MCF 10A (cell line): ENCODE results near the gene ZNF316. TPM values are rescaled to one million over a fixed set of nuclear protein-coding genes. Genes with fewer than 3 reads are reported as not detected.
"Not testable (repeated sequence)": the region's sequence is repeated elsewhere in the genome, so short reads cannot be mapped to it uniquely, and the experiment has no call there.

Experiments
- BruUV-seq: library from RNA; stranded (reverse); fragments of 400-500 nt; replicated peaks from 2 replicates; lab custom pipeline; 2021; lab: Mats Ljungman, UMichigan
- CTCF ChIA-PET: fragments of 300-600 bp; sonication (Branson Sonifier 250); formaldehyde crosslinking; extraction: SDS; loops from one replicate; lab custom pipeline; 2021; ENCODE audit warnings: antibody characterized with exemption, inconsistent platforms; lab: Yijun Ruan, JAX
- POLR2A ChIA-PET: fragments of 300-600, 350-650 bp; sonication (Branson Sonifier 250); formaldehyde crosslinking; extraction: SDS; loops from one replicate; lab custom pipeline; 2020; ENCODE audit warnings: antibody characterized with exemption, inconsistent platforms; lab: Yijun Ruan, JAX
- DNase-seq: peaks from one replicate; pipeline ENCODE4 v3.0.0-alpha.2; 2018; ENCODE audit not compliant: unreplicated experiment
- H3K27ac Mint-ChIP-seq: one replicate; pipeline ENCODE4 v1.8.0; 2022; ENCODE audit warnings: mild to moderate bottlenecking, low read depth, mixed read lengths; ENCODE audit not compliant: unreplicated experiment
- H3K27me3 Mint-ChIP-seq: one replicate; pipeline ENCODE4 v1.8.0; 2022; ENCODE audit warnings: mixed read lengths; ENCODE audit not compliant: insufficient read depth, unreplicated experiment
- H3K36me3 Mint-ChIP-seq: one replicate; pipeline ENCODE4 v1.8.0; 2022; ENCODE audit warnings: mild to moderate bottlenecking, moderate library complexity, mixed read lengths; ENCODE audit not compliant: insufficient read depth, unreplicated experiment
- H3K4me1 Mint-ChIP-seq: one replicate; pipeline ENCODE4 v1.8.0; 2022; ENCODE audit warnings: mixed read lengths; ENCODE audit not compliant: insufficient read depth, unreplicated experiment
- H3K4me3 Mint-ChIP-seq: one replicate; pipeline ENCODE4 v1.8.0; 2022; ENCODE audit warnings: mild to moderate bottlenecking, moderate library complexity, mixed read lengths; ENCODE audit not compliant: unreplicated experiment
- H3K9me3 Mint-ChIP-seq: one replicate; pipeline ENCODE4 v1.8.0; 2022; ENCODE audit warnings: mixed read lengths; ENCODE audit not compliant: unreplicated experiment
- CTCF ChIP-seq: fragments of 200-600 bp; IDR thresholded peaks from one replicate; pipeline ENCODE4 v1.8.0; 2022; ENCODE audit warnings: antibody characterized with exemption, mild to moderate bottlenecking; ENCODE audit not compliant: unreplicated experiment
- intact Hi-C: fragments of 100-400 bp; cut with micrococcal nuclease; formaldehyde crosslinking; loops from 2 replicates; pipeline ENCODE4 v1.14.1; 2022
- total RNA-seq: library from RNA; stranded (reverse); gene quantifications from 2 replicates; pipeline ENCODE4 v1.2.3, GENCODE V29; 2022

Gene ZNF316
- total RNA-seq, 1 experiment from 2014 or later: 27.1 TPM

- Mint-ChIP-seq H3K4me3 (no peak overlapping the region), H3K27ac (no peak overlapping the region), H3K4me1 (no peaks in the 10 kb centered on the region), H3K27me3 (no peaks in the 10 kb centered on the region), H3K9me3 (no peaks in the 10 kb centered on the region), H3K36me3 (peaks cover 5% of the 10 kb centered on the region)
- no peak for TF ChIP-seq CTCF
- intact Hi-C loops: no loop called here
- no peak for DNase-seq
- BruUV-seq: no TSS peak
- ChIA-PET CTCF (no interaction called here), POLR2A (no interaction called here)
Observed at GRCh38 chr7:6630007-6630849, 6.9 kb upstream of the ZNF316 start.

GRCh38 chr7:6631605-6632004 lies 5.5 kb upstream of the ZNF316 start:
- POLR2A ChIA-PET: no interaction called here
- H3K27me3 Mint-ChIP-seq: no peaks in the 10 kb centered on the region
- DNase-seq: no peak
- peaks cover 5% of the 10 kb centered on the region for H3K36me3 Mint-ChIP-seq
- no peaks in the 10 kb centered on the region for H3K9me3 Mint-ChIP-seq
- TF ChIP-seq CTCF: no peak
- BruUV-seq: no TSS peak
- intact Hi-C loops: no loop called here
- H3K4me1 Mint-ChIP-seq: no peaks in the 10 kb centered on the region
- CTCF ChIA-PET: no interaction called here
- no peak overlapping the region for H3K4me3 Mint-ChIP-seq
- H3K27ac Mint-ChIP-seq: no peak overlapping the region

GRCh38 chr7:6634021-6634420 lies 3.1 kb upstream of the ZNF316 start:
- H3K27me3 Mint-ChIP-seq: no peaks in the 10 kb centered on the region
- CTCF ChIA-PET: no interaction called here
- no peak for TF ChIP-seq CTCF
- peaks cover 11% of the 10 kb centered on the region for H3K4me1 Mint-ChIP-seq
- no peak overlapping the region for H3K27ac Mint-ChIP-seq
- no peak overlapping the region for H3K4me3 Mint-ChIP-seq
- DNase-seq: no peak
- H3K36me3 Mint-ChIP-seq: peaks cover 5% of the 10 kb centered on the region
- intact Hi-C loops: no loop called here
- no peaks in the 10 kb centered on the region for H3K9me3 Mint-ChIP-seq
- no TSS peak for BruUV-seq
- POLR2A ChIA-PET: no interaction called here

- intact Hi-C loops, H3K4me3 Mint-ChIP-seq, BruUV-seq: not testable (repeated sequence)
Observed at GRCh38 chr7:6634971-6635370, 2.1 kb upstream of the ZNF316 start.

More at GRCh38 chr7:6634971-6635370, 2.1 kb upstream of the ZNF316 start:
- H3K9me3 Mint-ChIP-seq, H3K27me3 Mint-ChIP-seq, POLR2A ChIA-PET, DNase-seq, H3K27ac Mint-ChIP-seq, H3K36me3 Mint-ChIP-seq: not testable (repeated sequence)
- peaks cover 16% of the 10 kb centered on the region for H3K4me1 Mint-ChIP-seq
- CTCF ChIA-PET: interaction anchor here (0.7 kb wide), 1 partner anchor 10 kb away, joined by 3 read pairs; no protein-coding TSS in a partner anchor
